Measurements from ENCODE around the gene NDUFV2. TPM values are rescaled to one million over a fixed set of nuclear protein-coding genes. Genes with fewer than 3 reads are reported as not detected.

NDUFV2 gene
- total RNA-seq, 2 donors from 2014 or later = 40.5 to 42.5 TPM

DNA sequence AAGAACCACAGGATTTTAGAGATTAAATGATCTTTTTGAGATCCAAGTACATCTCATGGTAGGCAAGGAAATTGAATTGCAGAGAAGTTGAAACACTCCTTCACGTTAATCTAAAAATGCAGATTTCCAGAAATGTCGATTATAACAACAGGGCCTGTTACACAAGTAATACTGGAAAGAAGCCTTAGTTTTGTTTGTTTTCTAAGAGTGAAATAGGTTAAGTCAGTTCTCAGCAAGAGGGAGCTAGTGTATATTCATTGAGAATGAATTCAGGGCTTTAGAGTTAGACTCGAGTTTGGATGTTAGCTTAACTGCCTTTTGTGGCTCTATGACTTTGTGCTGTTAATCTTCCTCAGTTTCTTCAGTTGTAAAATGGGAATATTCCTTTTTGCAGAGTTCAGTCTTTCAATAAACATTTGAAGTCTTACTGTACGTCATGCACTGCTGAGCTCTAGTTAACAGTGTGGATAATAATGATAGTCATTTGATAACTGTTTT lies 926 bp downstream of the NDUFV2 start:
- intact Hi-C loops (cut with DNase I) = no loop called here
- no peak for ATAC-seq
- no peak for DNase-seq
- peak overlapping the region; percentile 43 to 68 for H3K4me3 ChIP-seq
- peak overlapping the region; percentile 92 to 97 (median 94) for H3K27ac ChIP-seq
- no peaks in the 10 kb centered on the region for H3K9me3 ChIP-seq
- 1 to 2% methylated on average over 4 of the region's 4 CpGs for WGBS, 2 donors
- TF ChIP-seq POLR2A (IDR thresholded peaks at IDR 0.05) (no peak), CTCF (IDR thresholded peaks at IDR 0.05) (peak in 2 of 7 experiments; percentile 13 to 40)
- peaks cover 54% of the 10 kb centered on the region for H3K4me1 ChIP-seq
- H3K27me3 ChIP-seq = no peaks in the 10 kb centered on the region
- no peaks in the 10 kb centered on the region for H3K36me3 ChIP-seq (replicated peaks in 1 of 2; ENCODE audit: insufficient read depth in 1 of 2, low read depth in 2 of 2)

DNA sequence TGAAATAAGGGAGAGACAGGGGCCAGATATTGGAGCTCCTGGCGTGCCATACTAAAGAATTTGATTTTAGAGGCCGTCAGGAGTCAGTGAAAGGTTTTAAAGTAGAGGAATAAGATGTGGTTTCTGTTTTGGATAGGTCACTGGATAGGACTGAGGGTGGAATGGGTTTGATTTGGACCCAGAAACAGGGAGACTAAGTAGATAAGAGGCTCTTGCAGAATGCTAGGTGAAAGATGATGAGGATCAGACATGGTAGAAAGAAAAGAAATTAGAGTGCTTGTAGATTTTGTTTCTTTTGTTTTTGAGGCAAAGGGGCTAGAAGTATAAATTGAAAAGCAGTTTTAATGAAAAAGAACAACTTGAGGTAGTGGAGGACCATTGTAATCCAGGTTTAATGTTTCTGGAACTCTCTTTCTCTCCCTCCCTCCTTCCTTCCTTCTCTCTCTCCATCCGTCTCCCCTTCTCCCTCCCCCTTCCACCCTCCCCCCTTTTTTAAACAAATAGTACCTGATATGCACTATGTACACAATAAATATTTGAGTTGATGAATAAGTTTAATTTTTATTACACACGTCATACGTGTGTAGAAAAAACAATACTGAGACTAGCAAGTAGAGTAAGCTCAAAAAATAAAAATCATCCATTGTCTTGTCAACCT lies 1.9 kb downstream of the NDUFV2 start:
- Histone ChIP-seq H3K27me3 (no peaks in the 10 kb centered on the region), H3K4me1 (peaks cover 64% of the 10 kb centered on the region), H3K9me3 (no peaks in the 10 kb centered on the region), H3K27ac (peak overlapping the region; percentile 92 to 97 (median 94)), H3K4me3 (no peak overlapping the region), H3K36me3 (replicated peaks in 1 of 2; ENCODE audit: insufficient read depth in 1 of 2, low read depth in 2 of 2) (no peaks in the 10 kb centered on the region)
- WGBS, 2 donors = 2 to 5% methylated on average over 5 of the region's 5 CpGs
- ATAC-seq = no peak
- intact Hi-C loops (cut with DNase I) = no loop called here
- no peak for DNase-seq
- no peak for TF ChIP-seq POLR2A (IDR thresholded peaks at IDR 0.05)
- no peak for TF ChIP-seq CTCF (IDR thresholded peaks at IDR 0.05)

DNA sequence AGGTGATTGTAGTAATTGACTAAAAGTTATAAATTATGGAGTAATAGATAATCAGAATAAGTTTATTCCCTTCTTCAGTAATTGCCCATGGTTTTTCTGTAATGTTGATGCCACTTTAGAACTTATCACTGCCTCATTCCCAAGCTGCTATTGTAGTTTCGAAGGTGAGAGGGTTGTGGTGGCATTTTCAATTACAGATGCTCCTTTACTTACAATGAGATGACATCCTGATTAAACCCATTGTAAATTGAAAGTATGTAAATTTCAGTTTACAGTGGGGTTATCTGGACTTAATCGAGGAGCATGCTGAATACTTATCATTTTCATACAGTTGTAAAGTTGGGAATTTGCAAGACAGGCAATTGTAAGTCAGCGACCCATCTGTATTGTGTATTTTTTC lies 2.9 kb downstream of the NDUFV2 start:
- H3K9me3 ChIP-seq = no peaks in the 10 kb centered on the region
- TF ChIP-seq CTCF (IDR thresholded peaks at IDR 0.05) = no peak
- TF ChIP-seq POLR2A (IDR thresholded peaks at IDR 0.05) = no peak
- intact Hi-C loops (cut with DNase I) = no loop called here
- peaks cover 74% of the 10 kb centered on the region for H3K4me1 ChIP-seq
- no peak for ATAC-seq
- no peak overlapping the region for H3K4me3 ChIP-seq
- no peaks in the 10 kb centered on the region for H3K27me3 ChIP-seq
- peak overlapping the region in 1 of 4 donors; percentile 12 for H3K27ac ChIP-seq
- no peaks in the 10 kb centered on the region for H3K36me3 ChIP-seq (replicated peaks in 1 of 2; ENCODE audit: insufficient read depth in 1 of 2, low read depth in 2 of 2)
- no peak for DNase-seq
- WGBS, 2 donors = 37 to 42% methylated on average over 3 of the region's 3 CpGs

DNA sequence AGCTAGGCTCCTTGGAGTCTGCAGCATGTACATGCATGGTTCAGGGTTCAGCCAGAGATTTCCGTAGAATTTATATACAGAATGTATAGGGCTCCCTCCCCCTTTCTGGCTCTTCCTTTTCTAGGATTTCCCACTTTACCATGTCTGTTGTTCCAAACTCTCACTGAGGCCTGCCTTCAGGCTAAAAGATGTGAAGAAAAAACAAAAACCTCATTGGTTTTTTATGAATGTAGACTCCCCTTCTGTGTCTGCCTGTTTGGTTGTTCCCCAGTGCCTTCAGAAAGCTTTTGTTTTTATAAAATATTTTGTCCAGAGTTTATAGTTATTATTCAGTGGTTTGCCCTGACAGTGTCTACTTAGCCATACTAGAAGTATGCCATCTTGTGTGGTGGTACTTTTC lies 3.6 kb downstream of the NDUFV2 start:
- 68 to 75% methylated on average over 1 of the region's 1 CpG for WGBS, 2 donors
- no peak overlapping the region for H3K4me3 ChIP-seq
- ATAC-seq (no peak), DNase-seq (no peak)
- H3K4me1 ChIP-seq = peaks cover 81% of the 10 kb centered on the region
- TF ChIP-seq CTCF (IDR thresholded peaks at IDR 0.05) (no peak), POLR2A (IDR thresholded peaks at IDR 0.05) (no peak)
- intact Hi-C loops (cut with DNase I) = no loop called here
- H3K9me3 ChIP-seq = no peaks in the 10 kb centered on the region
- no peaks in the 10 kb centered on the region for H3K36me3 ChIP-seq (replicated peaks in 1 of 2; ENCODE audit: insufficient read depth in 1 of 2, low read depth in 2 of 2)
- no peaks in the 10 kb centered on the region for H3K27me3 ChIP-seq
- no peak overlapping the region for H3K27ac ChIP-seq
